ENCODE results near the gene IQCN. TPM values are rescaled to one million over a fixed set of nuclear protein-coding genes. Genes with fewer than 3 reads are reported as not detected.
A peak's percentile ranks its signal among the peaks of the same experiment; 100 is the strongest.

IQCN gene
- total RNA-seq, 2 experiments from 2014 or later: 0.19 TPM; not detected in 1

DNA sequence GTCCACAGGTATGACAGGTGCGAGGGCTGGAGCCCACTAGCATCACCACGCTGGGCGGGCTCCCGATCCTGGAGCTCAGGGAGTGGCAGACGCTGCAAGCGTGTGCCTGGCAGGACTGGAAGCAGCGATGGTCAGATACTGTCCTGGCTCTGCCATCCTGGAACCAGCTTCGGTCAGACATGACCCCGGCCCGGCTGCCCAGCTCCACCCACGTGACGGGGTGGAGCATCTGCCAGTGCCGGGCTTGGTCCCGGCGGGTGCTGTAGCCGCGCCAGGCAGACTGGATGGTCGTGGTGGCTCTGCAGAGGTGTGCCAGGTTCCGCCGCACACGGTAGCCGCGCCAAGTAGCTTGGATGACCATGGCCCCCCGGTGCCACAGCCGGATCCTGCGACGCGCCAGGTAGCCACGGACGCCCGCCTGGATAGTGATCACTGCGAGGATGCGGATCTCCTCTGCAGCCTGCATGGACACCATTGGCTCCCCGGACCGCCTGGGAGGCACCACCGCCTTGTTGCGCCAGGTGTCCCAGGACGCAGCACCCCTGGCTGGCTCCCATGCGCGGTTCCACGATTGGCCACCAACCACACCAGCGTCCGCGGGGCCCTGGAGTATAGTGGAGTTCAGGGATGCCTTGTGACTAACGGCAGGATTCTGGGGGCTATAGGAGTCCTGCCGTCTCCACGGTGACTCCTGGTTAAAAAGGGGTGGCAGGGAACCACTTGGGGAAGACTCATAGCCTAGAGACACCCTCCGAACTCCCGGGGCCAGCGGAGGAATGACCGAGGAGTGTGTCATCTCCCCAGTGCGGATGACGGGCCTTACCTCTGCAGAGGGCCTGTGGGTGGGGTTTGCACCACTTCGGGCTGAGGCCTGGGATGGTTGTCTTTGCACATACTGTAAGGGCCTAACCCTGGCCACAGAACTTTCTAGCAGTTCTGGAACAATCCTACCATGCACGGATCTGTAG, 16.5 kb downstream of the IQCN start:
- CTCF ChIA-PET: interaction anchor here (1.6 to 1.8 kb wide), 2 partner anchors 21 to 71 kb away, joined by 3 to 8 read pairs; no protein-coding TSS in a partner anchor
- Mint-ChIP-seq H3K27ac (no peak overlapping the region), H3K27me3 (ENCODE audit: low read depth) (peaks cover 13% of the 10 kb centered on the region), H3K36me3 (ENCODE audit: low read depth) (no peaks in the 10 kb centered on the region), H3K9me3 (no peaks in the 10 kb centered on the region), H3K4me1 (ENCODE audit: low read depth) (no peaks in the 10 kb centered on the region), H3K4me3 (no peak overlapping the region)
- intact Hi-C loops (cut with micrococcal nuclease): no loop called here
- DNase-seq: no peak

DNA sequence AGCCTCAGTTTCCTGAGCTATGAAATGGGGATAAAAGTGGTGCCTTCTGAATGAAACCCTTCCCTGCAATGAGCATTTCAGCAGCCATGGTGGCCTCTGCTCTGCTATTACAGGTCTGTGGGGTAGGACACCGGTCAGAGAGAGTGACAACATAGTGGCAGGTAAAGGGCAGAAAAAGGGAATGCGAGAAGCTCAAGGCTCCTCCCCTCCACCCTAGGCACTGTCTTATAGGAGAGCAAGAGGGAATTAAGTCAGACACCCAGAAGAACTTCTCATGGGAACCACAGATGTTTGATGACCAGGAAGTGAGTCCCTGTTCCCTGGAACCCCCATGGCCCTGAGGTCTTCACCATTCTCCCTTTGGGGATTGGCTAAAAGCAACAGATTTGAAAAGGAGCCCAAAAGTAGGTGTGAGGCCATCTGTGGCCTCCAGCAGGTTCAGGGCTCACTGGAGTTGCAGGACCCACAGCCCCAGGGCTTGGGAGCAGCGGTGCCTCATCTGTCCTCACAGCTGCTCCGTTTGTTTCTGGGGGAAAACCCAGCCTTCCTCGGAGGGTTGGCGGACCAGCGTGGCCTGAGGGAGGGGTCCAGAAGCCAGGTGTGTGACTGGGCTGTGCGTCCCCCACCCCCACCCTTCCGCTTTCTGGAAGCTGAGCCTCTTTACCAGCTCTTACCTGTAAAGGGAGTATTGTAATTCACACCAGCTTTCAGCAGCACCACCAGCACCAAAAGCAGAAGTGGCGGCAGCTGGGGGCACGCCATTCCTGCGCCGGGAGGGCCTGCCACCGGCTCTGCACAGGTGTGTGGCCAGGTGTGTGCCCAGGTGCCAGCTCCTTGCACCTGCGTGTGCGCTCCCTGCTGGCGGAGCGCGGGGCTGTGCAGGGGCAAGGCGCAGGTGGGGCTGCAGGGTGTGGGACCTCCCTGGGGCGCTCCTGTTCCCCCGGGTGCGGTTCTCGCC, 19.4 kb downstream of the IQCN start:
- DNase-seq: no peak
- Mint-ChIP-seq H3K27me3 (ENCODE audit: low read depth) (peaks cover 23% of the 10 kb centered on the region), H3K4me1 (ENCODE audit: low read depth) (peaks cover 2% of the 10 kb centered on the region), H3K9me3 (no peaks in the 10 kb centered on the region), H3K27ac (no peak overlapping the region), H3K4me3 (no peak overlapping the region), H3K36me3 (ENCODE audit: low read depth) (no peaks in the 10 kb centered on the region)
- CTCF ChIA-PET: interaction anchor here (0.6 to 6.3 kb wide), 14 partner anchors 8 to 317 kb away, joined by 3 to 117 read pairs (median 4); partner anchors contain the start of gene RAB3A
- intact Hi-C loops (cut with micrococcal nuclease): no loop called here

DNA sequence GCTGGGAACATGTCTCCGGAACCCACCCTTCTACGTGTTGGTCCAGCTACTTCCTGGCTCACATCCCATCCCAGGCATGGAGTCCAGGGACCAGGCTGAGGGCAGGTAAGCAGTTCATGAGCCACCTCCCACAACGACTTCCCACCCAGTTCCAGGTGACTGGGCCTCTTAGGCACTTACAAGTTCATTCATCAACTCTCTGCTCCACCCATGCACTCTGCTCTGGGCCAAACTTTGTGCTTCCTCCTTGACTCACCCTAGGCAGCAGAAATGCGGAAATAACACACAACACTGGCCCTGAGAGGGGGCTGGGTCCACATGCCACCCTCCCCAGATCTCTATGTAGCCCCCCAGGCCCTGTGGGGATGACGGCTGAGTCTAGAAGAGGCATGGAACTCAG, 20.5 kb downstream of the IQCN start:
- H3K4me1 Mint-ChIP-seq (ENCODE audit: low read depth): peaks cover 2% of the 10 kb centered on the region
- H3K27ac Mint-ChIP-seq: no peak overlapping the region
- CTCF ChIA-PET: interaction anchor here (0.9 to 6.3 kb wide), 10 partner anchors 8 to 316 kb away, joined by 3 to 117 read pairs (median 4); partner anchors contain the start of genes IQCN, MPV17L2 and RAB3A
- intact Hi-C loops (cut with micrococcal nuclease): loop anchor here (2.0 kb wide), 1 partner anchor 191 kb away; no protein-coding TSS in a partner anchor
- no peaks in the 10 kb centered on the region for H3K36me3 Mint-ChIP-seq (ENCODE audit: low read depth)
- H3K9me3 Mint-ChIP-seq: no peaks in the 10 kb centered on the region
- DNase-seq: no peak
- H3K27me3 Mint-ChIP-seq (ENCODE audit: low read depth): peaks cover 23% of the 10 kb centered on the region
- H3K4me3 Mint-ChIP-seq: no peak overlapping the region

DNA sequence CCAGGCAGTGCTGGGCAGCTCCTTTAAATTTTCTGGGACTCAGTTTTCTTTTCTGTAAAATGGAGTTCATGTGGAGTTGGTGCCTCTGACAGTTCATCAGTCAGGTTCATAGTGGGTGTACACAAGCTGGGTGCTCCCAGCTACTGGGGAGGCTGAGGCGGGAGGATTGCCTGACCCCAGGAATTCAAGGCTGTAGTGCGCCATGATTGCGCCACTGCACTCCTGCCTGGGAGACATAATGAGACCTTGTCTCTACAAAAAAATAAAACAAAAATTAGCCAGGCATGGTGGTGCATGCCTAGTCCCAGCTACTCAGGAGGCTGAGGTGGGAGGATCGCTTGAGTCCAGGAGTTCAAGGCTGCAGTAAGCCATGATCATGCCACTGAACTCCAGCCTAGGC, 21.1 kb downstream of the IQCN start:
- Mint-ChIP-seq H3K9me3 (no peaks in the 10 kb centered on the region), H3K4me1 (ENCODE audit: low read depth) (peaks cover 2% of the 10 kb centered on the region), H3K27me3 (ENCODE audit: low read depth) (peaks cover 23% of the 10 kb centered on the region), H3K36me3 (ENCODE audit: low read depth) (no peaks in the 10 kb centered on the region), H3K27ac (no peak overlapping the region), H3K4me3 (no peak overlapping the region)
- CTCF ChIA-PET: interaction anchor here (0.9 to 6.3 kb wide), 14 partner anchors 9 to 192 kb away, joined by 3 to 117 read pairs (median 5); partner anchors contain the start of genes IQCN, MPV17L2 and RAB3A
- DNase-seq: no peak
- intact Hi-C loops (cut with micrococcal nuclease): loop anchor here (2.0 kb wide), 1 partner anchor 190 kb away; no protein-coding TSS in a partner anchor

DNA sequence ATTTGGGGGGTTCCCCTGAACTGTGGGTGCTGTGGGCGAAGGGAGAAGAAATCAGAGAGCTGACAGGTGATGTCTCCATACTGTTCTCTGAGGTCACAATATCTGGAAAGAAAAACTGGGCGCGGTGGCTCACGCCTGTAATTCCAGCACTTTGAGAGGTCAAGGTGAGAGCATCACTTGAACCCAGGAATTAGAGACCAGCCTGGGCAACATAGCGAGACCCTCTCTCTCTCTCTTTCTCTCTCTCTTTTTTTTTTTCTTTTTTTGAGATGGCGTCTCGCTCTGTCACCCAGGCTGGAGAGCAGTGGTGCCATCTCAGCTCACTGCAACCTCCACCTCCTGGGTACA, 21.9 kb downstream of the IQCN start:
- Mint-ChIP-seq H3K27me3 (ENCODE audit: low read depth) (peaks cover 23% of the 10 kb centered on the region), H3K9me3 (no peaks in the 10 kb centered on the region), H3K4me3 (no peak overlapping the region), H3K27ac (no peak overlapping the region), H3K4me1 (ENCODE audit: low read depth) (peaks cover 2% of the 10 kb centered on the region), H3K36me3 (ENCODE audit: low read depth) (no peaks in the 10 kb centered on the region)
- intact Hi-C loops (cut with micrococcal nuclease): loop anchor here (1.0 to 2.0 kb wide), 5 partner anchors 44 to 190 kb away; partner anchors contain the start of gene RAB3A
- CTCF ChIA-PET: interaction anchor here (0.6 to 6.3 kb wide), 30 partner anchors 9 to 191 kb away, joined by 3 to 117 read pairs (median 4); partner anchors contain the start of genes IQCN, MPV17L2 and RAB3A
- no peak for DNase-seq

DNA sequence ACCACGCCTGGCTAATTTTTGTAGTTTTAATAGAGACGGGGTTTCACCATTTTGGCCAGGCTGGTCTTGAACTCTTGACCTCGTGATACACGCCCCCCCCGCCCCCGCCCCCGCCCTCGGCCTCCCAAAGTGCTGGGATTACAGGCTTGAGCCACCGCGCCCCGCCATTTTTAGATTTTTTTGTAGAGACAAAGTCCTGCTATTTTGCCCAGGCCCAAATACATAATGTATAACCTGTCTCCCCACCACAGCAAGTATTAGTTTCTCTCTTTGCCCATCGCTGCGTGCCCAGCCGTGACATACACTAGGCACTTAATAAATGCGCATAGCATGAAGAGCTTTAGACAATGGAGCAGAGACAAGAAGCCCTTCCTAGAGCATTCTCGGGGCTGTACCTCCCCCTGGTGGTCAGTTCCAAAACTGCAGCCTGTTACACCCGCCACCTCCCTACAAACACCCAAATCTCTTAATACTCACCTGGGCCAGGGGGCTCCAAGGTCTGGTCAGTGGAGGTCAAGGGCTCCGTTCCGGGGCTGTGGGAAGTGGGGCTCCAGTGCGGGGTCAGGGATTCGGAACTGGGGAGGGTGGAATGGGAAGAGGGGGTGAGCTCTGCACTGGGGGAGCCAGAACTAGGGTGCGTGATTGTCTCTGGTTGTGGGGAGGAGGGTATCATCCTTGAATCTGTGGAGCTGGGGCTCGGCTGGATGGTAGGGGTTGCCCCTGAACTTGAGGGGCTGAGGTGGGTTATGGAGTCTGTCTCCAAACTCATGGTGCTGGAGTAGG, 22.5 kb downstream of the IQCN start:
- H3K27ac Mint-ChIP-seq: no peak overlapping the region
- intact Hi-C loops (cut with micrococcal nuclease): loop anchor here (1.0 to 2.0 kb wide), 5 partner anchors 43 to 189 kb away; partner anchors contain the start of gene RAB3A
- CTCF ChIA-PET: interaction anchor here (0.6 to 6.3 kb wide), 37 partner anchors 9 to 190 kb away, joined by 3 to 117 read pairs (median 4); partner anchors contain the start of genes IQCN, MPV17L2 and RAB3A
- H3K4me3 Mint-ChIP-seq: no peak overlapping the region
- no peaks in the 10 kb centered on the region for H3K36me3 Mint-ChIP-seq (ENCODE audit: low read depth)
- H3K27me3 Mint-ChIP-seq (ENCODE audit: low read depth): peaks cover 23% of the 10 kb centered on the region
- H3K4me1 Mint-ChIP-seq (ENCODE audit: low read depth): peaks cover 2% of the 10 kb centered on the region
- peak; percentile 90 for DNase-seq
- H3K9me3 Mint-ChIP-seq: no peaks in the 10 kb centered on the region

- peaks cover 2% of the 10 kb centered on the region for H3K4me1 Mint-ChIP-seq (ENCODE audit: low read depth)
- no peak for DNase-seq
- intact Hi-C loops (cut with micrococcal nuclease): no loop called here
- no peak overlapping the region for H3K4me3 Mint-ChIP-seq
- H3K27me3 Mint-ChIP-seq (ENCODE audit: low read depth): peaks cover 20% of the 10 kb centered on the region
- no peak overlapping the region for H3K27ac Mint-ChIP-seq
- CTCF ChIA-PET: interaction anchor here (0.9 to 6.3 kb wide), 9 partner anchors 9 to 137 kb away, joined by 3 to 117 read pairs (median 4); partner anchors contain the start of genes MPV17L2 and RAB3A
- no peaks in the 10 kb centered on the region for H3K36me3 Mint-ChIP-seq (ENCODE audit: low read depth)
- no peaks in the 10 kb centered on the region for H3K9me3 Mint-ChIP-seq
These were observed 24.4 kb downstream of the IQCN start for GRCh38 chr19:18249834-18250233.

GRCh38 chr19:18245297-18245696, 29.0 kb downstream of the IQCN start:
- Mint-ChIP-seq H3K36me3 (ENCODE audit: low read depth) (no peaks in the 10 kb centered on the region), H3K27ac (no peak overlapping the region), H3K4me1 (ENCODE audit: low read depth) (no peaks in the 10 kb centered on the region), H3K27me3 (ENCODE audit: low read depth) (no peaks in the 10 kb centered on the region), H3K4me3 (no peak overlapping the region), H3K9me3 (no peaks in the 10 kb centered on the region)
- CTCF ChIA-PET: interaction anchor here (0.6 to 1.4 kb wide), 5 partner anchors 10 to 171 kb away, joined by 4 to 6 read pairs (median 4); no protein-coding TSS in a partner anchor
- intact Hi-C loops (cut with micrococcal nuclease): no loop called here
- no peak for DNase-seq

GRCh38 chr19:18239303-18239702, 34.9 kb downstream of the IQCN start:
- intact Hi-C loops (cut with micrococcal nuclease): no loop called here
- H3K27me3 Mint-ChIP-seq (ENCODE audit: low read depth): peaks cover 15% of the 10 kb centered on the region
- no peaks in the 10 kb centered on the region for H3K9me3 Mint-ChIP-seq
- no peak overlapping the region for H3K4me3 Mint-ChIP-seq
- H3K4me1 Mint-ChIP-seq (ENCODE audit: low read depth): no peaks in the 10 kb centered on the region
- CTCF ChIA-PET: no interaction called here
- H3K36me3 Mint-ChIP-seq (ENCODE audit: low read depth): no peaks in the 10 kb centered on the region
- no peak overlapping the region for H3K27ac Mint-ChIP-seq
- DNase-seq: peak; percentile 31

- H3K9me3 Mint-ChIP-seq: peaks cover 2% of the 10 kb centered on the region
- no peak for DNase-seq
- no peak overlapping the region for H3K27ac Mint-ChIP-seq
- H3K4me1 Mint-ChIP-seq (ENCODE audit: low read depth): peaks cover 4% of the 10 kb centered on the region
- H3K36me3 Mint-ChIP-seq (ENCODE audit: low read depth): no peaks in the 10 kb centered on the region
- H3K27me3 Mint-ChIP-seq (ENCODE audit: low read depth): peaks cover 52% of the 10 kb centered on the region
- intact Hi-C loops (cut with micrococcal nuclease): no loop called here
- no peak overlapping the region for H3K4me3 Mint-ChIP-seq
- CTCF ChIA-PET: interaction anchor here (1.6 kb wide), 1 partner anchor 20 kb away, joined by 3 read pairs; no protein-coding TSS in a partner anchor
These were observed 40.1 kb downstream of the IQCN start for GRCh38 chr19:18234194-18234593.
